Ectodermal cell (in vitro differentiated cells): Measurements from ENCODE around the gene EEF1A1.
"Not testable (repeated sequence)": the region's sequence is repeated elsewhere in the genome, so short reads cannot be mapped to it uniquely, and the experiment has no call there.

Experiments
- H3K27ac ChIP-seq: 2 replicates; pipeline ENCODE4 v1.7.0; 2013; ENCODE audit warnings: mild to moderate bottlenecking, low read depth, low read length; ENCODE audit not compliant: insufficient read depth, poor library complexity, severe bottlenecking
- H3K27me3 ChIP-seq: 2 replicates; pipeline ENCODE4 v1.7.0; 2013; ENCODE audit warnings: mild to moderate bottlenecking, low read length; ENCODE audit not compliant: insufficient read depth, control insufficient read depth, poor library complexity, severe bottlenecking
- H3K36me3 ChIP-seq: one replicate; pipeline ENCODE4 v1.7.0; 2013; ENCODE audit warnings: low read length; ENCODE audit not compliant: control insufficient read depth, insufficient read depth
- H3K4me1 ChIP-seq: one replicate; pipeline ENCODE4 v1.7.0; 2013; ENCODE audit warnings: low read length; ENCODE audit not compliant: control insufficient read depth, insufficient read depth
- H3K4me3 ChIP-seq: 2 replicates; pipeline ENCODE4 v1.7.0; 2013; ENCODE audit warnings: low read depth, low read length, control low read depth; ENCODE audit not compliant: insufficient read depth
- H3K9me3 ChIP-seq: 2 replicates; pipeline ENCODE4 v1.7.0; 2013; ENCODE audit warnings: mild to moderate bottlenecking, low read length, moderate library complexity; ENCODE audit not compliant: control insufficient read depth
- WGBS, 2 experiments: methylation state at CpG; one replicate each; pipeline ENCODE4 v1.1.7; 2013; ENCODE audit warnings: missing lambda C conversion rate in 2 of 2; 5-methylcytosine and 5-hydroxymethylcytosine counted together

The EEF1A1 gene

GRCh38 chr6:73559399-73559794, 38.6 kb upstream of the EEF1A1 start:
- H3K27ac ChIP-seq, H3K36me3 ChIP-seq, H3K4me3 ChIP-seq, H3K9me3 ChIP-seq, H3K4me1 ChIP-seq, H3K27me3 ChIP-seq: not testable (repeated sequence)
- WGBS, 2 experiments: 94 to 96% methylated on average over 12 of the region's 12 CpGs

- Histone ChIP-seq H3K27ac (no peak overlapping the region), H3K9me3 (no peaks in the 10 kb centered on the region)
- WGBS, 2 experiments: 65 to 66% methylated on average over 4 of the region's 4 CpGs
These were observed 38.0 kb upstream of the EEF1A1 start for GRCh38 chr6:73558624-73559398.

GRCh38 chr6:73556836-73557235, 36.0 kb upstream of the EEF1A1 start:
- Histone ChIP-seq H3K36me3 (no peaks in the 10 kb centered on the region), H3K4me3 (no peak overlapping the region), H3K4me1 (peaks cover 7% of the 10 kb centered on the region), H3K27ac (no peak overlapping the region), H3K9me3 (no peaks in the 10 kb centered on the region), H3K27me3 (no peaks in the 10 kb centered on the region)
- 77 to 81% methylated on average over 1 of the region's 1 CpG for WGBS, 2 experiments

More at GRCh38 chr6:73558624-73559398, 38.0 kb upstream of the EEF1A1 start:
- H3K36me3 ChIP-seq: no peaks in the 10 kb centered on the region
- H3K27me3 ChIP-seq: no peaks in the 10 kb centered on the region
- peaks cover 7% of the 10 kb centered on the region for H3K4me1 ChIP-seq
- H3K4me3 ChIP-seq: no peak overlapping the region

- H3K36me3 ChIP-seq, H3K27ac ChIP-seq, H3K9me3 ChIP-seq, H3K27me3 ChIP-seq, H3K4me1 ChIP-seq, H3K4me3 ChIP-seq: not testable (repeated sequence)
- WGBS, 2 experiments: 91 to 96% methylated on average over 10 of the region's 11 CpGs
These were observed 34.6 kb upstream of the EEF1A1 start for GRCh38 chr6:73555380-73555949.

GRCh38 chr6:73551115-73551514, 30.3 kb upstream of the EEF1A1 start:
- not testable (repeated sequence) for H3K36me3 ChIP-seq, H3K27me3 ChIP-seq, H3K27ac ChIP-seq, H3K4me3 ChIP-seq, H3K4me1 ChIP-seq, H3K9me3 ChIP-seq
- WGBS, 2 experiments: 95 to 97% methylated on average over 4 of the region's 4 CpGs

DNA sequence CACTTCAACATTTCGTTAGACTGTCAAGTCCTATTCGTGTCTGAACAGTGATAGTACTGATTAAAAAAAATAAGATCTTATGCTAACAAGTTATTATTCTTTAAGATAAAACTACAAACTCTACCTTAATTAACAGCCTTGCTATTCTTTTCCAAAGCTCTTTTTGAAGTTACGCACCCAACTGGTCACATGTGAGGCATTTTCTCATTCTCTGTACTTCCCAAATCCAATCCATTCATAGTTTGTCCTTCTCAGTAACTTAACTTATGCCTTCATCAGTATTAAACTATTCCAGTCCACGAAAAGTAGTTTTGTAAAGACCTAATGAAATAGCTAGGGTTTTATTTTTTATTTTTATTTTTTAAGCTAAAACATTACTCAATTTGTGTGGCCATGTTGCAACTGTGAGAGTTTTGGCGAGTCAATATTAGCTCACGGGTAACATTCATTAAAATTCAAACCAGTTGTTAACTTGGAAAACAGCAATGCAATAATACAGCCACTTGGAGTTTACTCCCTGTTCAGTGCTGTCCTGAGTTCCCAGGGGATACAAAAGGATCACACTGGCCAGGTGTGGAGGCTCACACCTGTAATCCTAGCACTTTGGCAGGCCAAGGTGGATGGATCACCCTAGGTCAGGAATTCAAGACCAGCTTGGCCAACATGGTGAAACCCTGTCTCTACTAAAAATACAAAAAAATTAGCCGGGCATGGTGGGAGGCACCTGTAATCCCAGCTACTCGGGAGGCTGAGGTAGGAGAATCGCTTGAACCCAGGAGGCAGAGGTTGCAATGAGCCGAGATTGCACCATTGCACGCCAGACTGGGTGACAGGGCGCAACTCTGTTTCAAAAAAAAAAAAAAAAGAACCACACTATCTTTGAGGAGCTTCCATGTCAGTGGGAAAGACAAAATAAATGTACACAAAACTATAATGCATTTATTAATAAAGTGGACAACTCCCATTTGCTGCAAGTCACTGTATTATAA, 27.9 kb upstream of the EEF1A1 start:
- no peak overlapping the region for H3K4me3 ChIP-seq
- H3K36me3 ChIP-seq: no peaks in the 10 kb centered on the region
- H3K27me3 ChIP-seq: no peaks in the 10 kb centered on the region
- H3K4me1 ChIP-seq: no peaks in the 10 kb centered on the region
- H3K9me3 ChIP-seq: no peaks in the 10 kb centered on the region
- H3K27ac ChIP-seq: no peak overlapping the region
- WGBS, 2 experiments: 92 to 93% methylated on average over 11 of the region's 12 CpGs

- H3K9me3 ChIP-seq: no peaks in the 10 kb centered on the region
- WGBS, 2 experiments: no CpG with 5 or more reads among the region's 1 CpG
- no peaks in the 10 kb centered on the region for H3K27me3 ChIP-seq
- no peak overlapping the region for H3K27ac ChIP-seq
- no peak overlapping the region for H3K4me3 ChIP-seq
- H3K36me3 ChIP-seq: no peaks in the 10 kb centered on the region
- H3K4me1 ChIP-seq: no peaks in the 10 kb centered on the region
These were observed 26.2 kb upstream of the EEF1A1 start for GRCh38 chr6:73547036-73547435.

DNA sequence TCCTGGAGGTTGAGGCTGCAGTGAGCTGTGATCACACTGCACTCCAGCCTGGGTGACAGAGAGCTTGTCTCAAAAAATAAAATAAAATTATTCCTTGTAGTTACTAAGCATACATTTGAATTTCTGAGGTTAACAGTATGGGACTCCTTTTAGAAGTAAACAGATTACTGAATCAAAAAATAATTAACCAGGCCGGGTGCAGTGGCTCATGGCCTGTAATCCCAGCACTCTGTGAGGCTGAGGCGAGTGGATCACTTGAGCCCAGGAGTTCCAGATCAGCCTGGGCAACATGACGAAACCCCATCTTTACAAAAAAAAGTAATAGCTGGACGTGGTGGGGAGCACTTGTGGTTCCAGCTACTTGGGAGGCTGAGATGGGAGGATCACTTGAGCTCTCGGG, 22.1 kb upstream of the EEF1A1 start:
- no peak overlapping the region for H3K4me3 ChIP-seq
- WGBS, 2 experiments: 89 to 95% methylated on average over 5 of the region's 5 CpGs
- no peaks in the 10 kb centered on the region for H3K9me3 ChIP-seq
- H3K36me3 ChIP-seq: no peaks in the 10 kb centered on the region
- no peak overlapping the region for H3K27ac ChIP-seq
- H3K27me3 ChIP-seq: no peaks in the 10 kb centered on the region
- no peaks in the 10 kb centered on the region for H3K4me1 ChIP-seq

- not testable (repeated sequence) for H3K36me3 ChIP-seq, H3K4me1 ChIP-seq, H3K9me3 ChIP-seq, H3K4me3 ChIP-seq, H3K27me3 ChIP-seq, H3K27ac ChIP-seq
- 93 to 96% methylated on average over 3 of the region's 3 CpGs for WGBS, 2 experiments
These were observed 21.6 kb upstream of the EEF1A1 start for GRCh38 chr6:73542481-73542880.
